Measurements from ENCODE around the gene EFNA5.

The EFNA5 gene

DNA sequence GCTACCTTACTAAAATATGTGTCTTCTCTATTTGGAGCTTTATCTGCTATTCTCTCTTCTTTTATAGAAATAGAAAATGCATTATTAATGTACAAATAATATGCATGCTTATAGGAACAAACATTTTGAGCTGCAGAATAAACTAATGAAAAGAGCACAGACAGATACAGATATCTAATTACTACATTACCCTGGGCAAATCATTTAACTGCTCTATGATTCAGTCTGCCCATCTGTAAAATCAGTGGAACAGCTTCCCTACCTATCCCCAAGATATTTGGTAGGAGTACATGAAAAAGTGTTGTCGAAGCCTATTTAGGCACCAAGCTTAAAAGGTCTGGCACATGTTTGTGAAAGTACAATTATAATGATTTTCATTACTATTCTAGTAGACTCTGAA, 166.3 kb downstream of the EFNA5 start:
- TF ChIP-seq GATA2 (IDR thresholded peaks at IDR 0.05; ENCODE audit: low read depth, low read length) (no peak), GATA3 (IDR thresholded peaks at IDR 0.05; ENCODE audit: low read depth, low read length) (no peak)

DNA sequence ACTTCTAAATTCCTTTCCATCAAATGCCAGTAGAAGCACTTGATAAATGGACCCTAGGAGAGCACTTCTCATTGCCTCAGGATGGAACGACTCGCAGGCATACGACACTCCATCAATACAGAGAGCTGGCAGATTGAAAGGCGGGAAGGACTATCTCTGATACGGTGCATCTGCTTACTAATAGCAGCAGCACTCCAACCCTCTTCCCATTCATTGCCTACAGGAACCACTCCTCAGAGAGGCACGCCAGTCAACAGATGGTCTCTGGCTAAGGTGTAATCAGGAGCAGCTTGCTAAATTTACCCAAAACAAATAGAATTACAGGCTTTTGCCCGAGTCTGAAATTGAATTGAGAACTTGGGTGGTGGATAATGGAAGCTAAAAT, 168.1 kb downstream of the EFNA5 start:
- no peak for TF ChIP-seq GATA2 (IDR thresholded peaks at IDR 0.05; ENCODE audit: low read depth, low read length)
- no peak for TF ChIP-seq GATA3 (IDR thresholded peaks at IDR 0.05; ENCODE audit: low read depth, low read length)

DNA sequence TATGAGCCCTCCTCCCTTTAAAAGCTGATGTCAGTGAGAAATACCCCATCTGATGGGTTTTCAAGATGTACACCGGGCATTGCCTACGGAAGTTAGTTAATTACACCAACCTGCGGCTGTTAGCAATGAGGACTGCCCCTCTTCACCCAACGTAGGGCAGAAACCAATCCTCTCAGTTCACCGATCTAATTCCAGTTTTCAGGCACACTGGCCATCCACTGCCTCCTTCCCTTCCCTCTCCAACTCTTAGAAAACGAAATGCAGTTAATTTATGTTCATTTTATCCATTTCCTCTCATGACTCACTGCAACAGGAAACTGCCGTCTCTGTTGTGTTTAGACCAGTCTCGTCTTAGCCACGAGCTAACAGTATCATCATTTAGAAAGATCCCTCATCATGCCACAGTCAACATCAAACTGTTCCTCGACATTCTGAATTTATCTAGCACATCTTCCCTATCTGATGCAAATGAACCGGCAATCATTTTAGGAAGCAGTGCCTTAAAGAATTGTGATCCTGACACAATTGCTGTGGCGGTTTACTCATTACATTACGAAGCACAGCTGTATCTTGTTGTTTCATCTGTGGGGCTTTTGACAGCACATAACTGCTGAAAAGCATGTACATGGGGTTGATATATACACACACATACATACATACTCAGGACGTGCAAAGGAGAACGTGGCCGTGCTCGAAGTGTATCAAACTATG, 168.6 kb downstream of the EFNA5 start:
- TF ChIP-seq GATA2 (IDR thresholded peaks at IDR 0.05; ENCODE audit: low read depth, low read length) (peak; percentile 69), GATA3 (IDR thresholded peaks at IDR 0.05; ENCODE audit: low read depth, low read length) (peak; percentile 86)

DNA sequence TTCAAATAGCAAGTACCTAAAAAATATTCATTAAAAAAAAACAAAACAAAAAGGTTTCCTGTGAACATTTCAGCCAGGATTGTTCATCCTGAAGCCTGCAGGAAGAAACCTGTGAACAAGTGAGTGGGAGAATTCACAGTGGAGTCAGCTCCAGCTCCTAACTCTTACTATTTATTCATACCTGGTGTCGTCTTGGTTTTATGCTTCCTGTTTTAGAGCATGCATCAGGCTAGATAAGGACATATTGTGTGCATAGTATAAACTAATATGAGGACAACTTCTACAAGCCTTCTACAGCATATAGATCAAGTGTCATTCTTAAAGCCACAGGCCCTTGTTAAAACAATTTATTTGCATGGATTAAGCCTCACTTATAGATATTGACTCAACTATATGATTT, 169.9 kb downstream of the EFNA5 start:
- TF ChIP-seq GATA2 (IDR thresholded peaks at IDR 0.05; ENCODE audit: low read depth, low read length) (no peak), GATA3 (IDR thresholded peaks at IDR 0.05; ENCODE audit: low read depth, low read length) (no peak)

DNA sequence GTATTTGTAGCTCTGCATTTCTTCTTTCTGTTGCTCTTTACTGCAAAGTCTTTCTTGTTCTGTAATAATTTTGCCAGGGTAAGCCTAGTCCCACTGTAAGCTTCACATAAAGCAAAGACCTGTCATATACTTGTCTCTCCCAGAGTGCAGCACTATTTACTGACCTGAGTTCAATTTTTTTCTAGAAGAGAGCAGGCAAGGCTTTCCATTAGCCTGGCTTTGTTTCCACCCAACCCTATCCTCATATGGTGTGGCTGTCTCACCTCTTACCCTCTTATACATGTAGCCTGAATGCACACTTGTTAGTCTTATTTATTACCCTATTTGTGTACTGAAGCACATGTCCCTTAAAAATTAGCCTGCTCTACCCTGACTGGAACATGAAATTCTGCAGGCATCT, 170.4 kb downstream of the EFNA5 start:
- TF ChIP-seq GATA2 (IDR thresholded peaks at IDR 0.05; ENCODE audit: low read depth, low read length) (no peak), GATA3 (IDR thresholded peaks at IDR 0.05; ENCODE audit: low read depth, low read length) (no peak)

DNA sequence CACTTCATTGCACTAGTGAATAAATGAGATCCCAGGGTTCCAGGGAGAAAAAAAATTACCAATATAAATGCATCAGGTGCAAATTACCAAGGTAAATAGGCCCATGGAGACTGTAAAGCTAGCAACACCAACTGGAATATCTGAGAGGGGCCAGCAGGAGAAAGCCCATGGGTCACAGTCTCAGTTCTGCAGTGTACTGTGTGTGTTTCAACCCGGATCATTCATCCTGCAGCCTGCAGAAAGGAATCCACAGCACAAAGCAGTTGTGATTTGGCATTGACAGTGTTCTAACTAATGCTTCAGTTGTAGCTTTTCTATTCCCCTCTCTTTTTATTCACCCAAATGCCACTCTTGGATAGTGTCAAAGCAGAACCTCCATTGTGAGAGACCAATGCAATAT, 171.0 kb downstream of the EFNA5 start:
- TF ChIP-seq GATA2 (IDR thresholded peaks at IDR 0.05; ENCODE audit: low read depth, low read length) (no peak), GATA3 (IDR thresholded peaks at IDR 0.05; ENCODE audit: low read depth, low read length) (no peak)

DNA sequence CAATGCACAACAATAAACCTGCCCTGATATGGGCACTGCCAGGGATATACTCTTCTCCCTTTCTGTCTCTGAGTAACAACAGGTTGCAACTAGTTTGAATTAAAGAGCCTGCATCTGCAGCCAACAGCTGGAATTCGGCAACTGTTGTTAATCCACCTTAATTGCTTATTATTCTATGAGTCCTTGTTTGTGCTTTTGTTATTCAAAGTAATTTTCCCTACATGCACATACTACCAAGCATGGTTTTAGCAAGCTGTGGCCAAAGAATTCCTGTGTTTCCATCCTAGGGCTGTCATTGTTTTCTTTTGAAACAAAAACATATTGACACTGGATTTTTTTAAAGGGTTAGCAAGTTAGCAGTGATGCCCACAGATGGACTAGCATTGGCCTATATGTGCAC, 171.5 kb downstream of the EFNA5 start:
- no peak for TF ChIP-seq GATA2 (IDR thresholded peaks at IDR 0.05; ENCODE audit: low read depth, low read length)
- no peak for TF ChIP-seq GATA3 (IDR thresholded peaks at IDR 0.05; ENCODE audit: low read depth, low read length)

DNA sequence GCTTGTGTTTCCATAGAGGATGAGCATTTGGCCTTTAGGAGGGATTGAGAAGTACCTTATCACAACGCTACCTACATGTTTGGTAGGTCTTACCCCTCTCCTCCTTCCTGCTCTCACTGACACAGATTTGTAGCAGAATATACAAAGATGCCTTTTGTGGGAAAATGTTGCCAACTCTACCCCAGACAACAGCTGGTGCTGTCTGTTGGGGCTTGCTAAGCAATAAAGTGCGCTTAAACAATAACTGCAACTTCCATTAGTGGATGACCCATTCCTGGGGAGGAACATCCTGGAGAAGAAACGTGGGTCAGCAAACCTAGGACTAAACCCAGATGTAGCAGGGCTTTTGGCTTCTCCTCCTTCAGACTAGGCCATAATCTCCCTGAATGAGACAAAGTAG, 174.3 kb downstream of the EFNA5 start:
- no peak for TF ChIP-seq GATA2 (IDR thresholded peaks at IDR 0.05; ENCODE audit: low read depth, low read length)
- TF ChIP-seq GATA3 (IDR thresholded peaks at IDR 0.05; ENCODE audit: low read depth, low read length), result no peak

DNA sequence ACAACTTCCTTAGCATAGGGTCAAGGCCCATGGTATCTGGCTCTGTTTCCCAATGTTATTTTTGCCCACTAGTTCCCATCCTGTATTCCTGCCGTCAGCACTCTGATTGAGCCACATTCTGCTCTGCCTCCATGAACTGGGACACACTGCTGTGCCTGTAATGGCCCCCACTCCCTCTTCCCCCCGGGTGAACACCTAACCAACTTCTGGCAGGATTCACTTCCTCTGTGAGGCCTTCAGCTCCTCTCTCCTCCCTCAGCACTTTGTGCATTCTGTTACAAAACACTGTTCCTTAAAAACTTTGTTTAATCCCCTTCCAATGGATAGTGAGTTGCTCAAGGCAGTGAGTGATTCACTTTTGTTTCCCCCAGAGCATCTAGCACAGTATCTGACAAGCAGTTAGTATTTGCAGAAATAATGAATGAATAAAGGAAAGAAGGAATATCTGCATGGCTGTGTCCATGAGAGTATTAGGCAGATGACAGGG, 183.6 kb downstream of the EFNA5 start:
- no peak for TF ChIP-seq GATA2 (IDR thresholded peaks at IDR 0.05; ENCODE audit: low read depth, low read length)
- TF ChIP-seq GATA3 (IDR thresholded peaks at IDR 0.05; ENCODE audit: low read depth, low read length), result no peak

DNA sequence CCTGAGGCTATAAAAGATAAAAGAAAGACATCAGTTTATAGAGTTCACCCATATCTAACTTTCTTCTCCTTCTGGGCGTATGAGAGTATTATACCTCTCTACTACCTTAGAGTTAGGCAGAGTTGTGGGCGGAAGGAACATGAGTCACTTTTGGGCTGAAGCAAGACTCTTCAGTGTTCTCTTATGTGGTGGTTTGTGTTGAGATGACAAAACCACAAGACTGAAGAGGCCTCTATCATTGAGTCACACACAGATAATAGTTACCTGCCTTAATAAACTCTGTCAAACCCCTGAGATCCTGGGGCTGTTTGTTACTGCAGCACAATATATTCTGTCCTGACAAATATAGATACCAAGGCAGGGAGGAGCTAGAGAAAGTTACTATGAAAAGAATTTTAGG, 184.2 kb downstream of the EFNA5 start:
- TF ChIP-seq GATA2 (IDR thresholded peaks at IDR 0.05; ENCODE audit: low read depth, low read length) (no peak), GATA3 (IDR thresholded peaks at IDR 0.05; ENCODE audit: low read depth, low read length) (no peak)

DNA sequence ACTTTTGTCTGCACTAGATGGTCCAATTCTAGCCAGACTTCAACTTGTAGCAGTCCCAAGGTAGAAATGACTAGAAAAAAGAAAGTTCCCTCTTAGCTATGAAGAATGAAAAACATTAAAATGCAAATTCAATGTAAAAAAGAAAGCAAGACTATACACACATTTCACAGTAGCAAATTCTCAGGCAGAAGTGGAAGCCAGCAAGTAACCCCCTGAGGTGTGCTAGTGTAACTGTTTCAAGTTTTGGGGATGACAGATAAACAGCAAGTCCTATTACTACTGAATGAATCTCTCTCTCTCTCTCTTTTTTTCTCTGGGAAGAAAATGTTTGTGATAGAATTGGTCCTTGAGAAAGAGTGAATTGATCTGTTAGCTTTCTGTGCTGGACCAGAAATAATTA, 185.6 kb downstream of the EFNA5 start:
- TF ChIP-seq GATA2 (IDR thresholded peaks at IDR 0.05; ENCODE audit: low read depth, low read length), result no peak
- no peak for TF ChIP-seq GATA3 (IDR thresholded peaks at IDR 0.05; ENCODE audit: low read depth, low read length)

DNA sequence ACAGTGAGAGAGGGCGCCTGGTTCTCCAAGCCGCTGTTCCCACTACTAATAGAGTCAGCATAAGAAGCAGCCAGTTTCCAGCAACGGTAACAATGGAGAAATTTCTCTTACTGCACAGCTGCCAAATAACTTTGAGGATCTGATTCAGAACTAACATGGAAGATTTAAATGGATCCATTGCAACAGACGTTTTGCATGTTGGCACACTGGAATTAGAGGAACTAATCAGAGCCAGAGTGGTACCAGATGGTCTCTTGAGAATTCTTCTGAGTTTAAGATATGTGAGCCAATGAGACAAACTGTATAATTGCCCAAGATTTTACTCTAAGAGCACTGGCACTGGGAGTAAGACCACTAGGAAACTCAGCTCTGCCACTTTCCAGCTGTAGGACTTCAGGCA, 186.5 kb downstream of the EFNA5 start:
- TF ChIP-seq GATA2 (IDR thresholded peaks at IDR 0.05; ENCODE audit: low read depth, low read length) (no peak), GATA3 (IDR thresholded peaks at IDR 0.05; ENCODE audit: low read depth, low read length) (no peak)

DNA sequence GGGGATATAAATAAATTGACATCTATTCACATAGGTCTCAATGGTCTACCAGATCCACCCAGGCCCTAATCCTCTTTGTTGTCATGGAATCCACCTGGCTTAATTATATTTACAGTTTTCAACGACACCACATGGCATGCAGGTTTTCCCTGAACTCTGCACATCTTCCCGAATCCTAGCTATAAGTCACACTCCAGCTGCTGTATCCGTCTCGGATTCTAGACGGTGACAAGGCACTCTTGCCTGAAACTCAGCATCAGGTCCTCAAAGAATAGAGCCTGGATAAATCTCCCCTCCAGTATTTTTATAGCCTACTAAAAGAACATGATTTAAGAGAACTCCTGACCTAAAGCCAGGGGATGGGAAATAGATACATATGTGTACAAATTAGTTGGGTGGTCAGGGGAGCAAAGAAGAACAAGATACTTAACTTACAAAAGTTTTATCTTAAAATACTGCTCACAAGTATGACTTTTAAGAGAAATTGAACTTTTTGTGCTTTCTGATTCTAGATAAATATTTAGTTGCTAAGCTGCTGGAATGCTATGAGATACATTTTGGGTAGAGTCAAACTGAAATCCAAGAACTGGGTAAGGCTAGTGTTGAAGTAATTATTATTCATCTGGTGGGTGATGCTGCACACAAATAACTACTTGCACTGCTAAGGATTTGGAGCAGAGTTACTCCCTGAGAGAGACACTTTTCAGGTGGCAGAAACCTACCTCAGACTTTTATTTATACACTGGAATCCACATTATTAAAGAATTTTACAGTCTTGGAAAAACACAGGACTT, 187.3 kb downstream of the EFNA5 start:
- no peak for TF ChIP-seq GATA3 (IDR thresholded peaks at IDR 0.05; ENCODE audit: low read depth, low read length)
- TF ChIP-seq GATA2 (IDR thresholded peaks at IDR 0.05; ENCODE audit: low read depth, low read length), result no peak

DNA sequence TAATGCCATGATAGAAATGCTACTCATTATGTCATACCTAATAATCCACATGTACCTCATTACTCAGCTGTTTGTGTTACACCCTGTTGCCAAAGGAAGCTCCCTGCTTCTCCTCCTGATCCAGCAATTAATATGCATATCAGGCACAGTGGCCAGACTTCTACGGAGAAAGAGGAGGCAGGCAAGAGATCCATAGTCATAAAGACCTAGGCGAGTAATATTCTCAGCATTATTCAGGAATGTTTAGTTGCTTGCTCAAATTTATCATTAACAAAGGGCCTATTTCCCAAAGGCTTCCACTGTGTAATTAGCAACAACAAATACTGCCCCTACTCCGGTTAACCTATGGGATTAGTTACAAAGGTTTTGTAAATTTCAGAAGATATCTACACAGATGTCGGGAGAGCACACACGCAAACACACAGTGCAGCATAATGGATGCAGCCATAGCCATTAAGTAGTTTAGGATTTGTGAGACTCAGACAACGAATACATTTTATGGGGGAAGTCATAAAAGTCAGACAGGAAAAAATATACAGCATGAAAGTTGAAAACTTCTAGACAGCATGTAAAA, 192.6 kb downstream of the EFNA5 start:
- TF ChIP-seq GATA3 (IDR thresholded peaks at IDR 0.05; ENCODE audit: low read depth, low read length), result no peak
- no peak for TF ChIP-seq GATA2 (IDR thresholded peaks at IDR 0.05; ENCODE audit: low read depth, low read length)

DNA sequence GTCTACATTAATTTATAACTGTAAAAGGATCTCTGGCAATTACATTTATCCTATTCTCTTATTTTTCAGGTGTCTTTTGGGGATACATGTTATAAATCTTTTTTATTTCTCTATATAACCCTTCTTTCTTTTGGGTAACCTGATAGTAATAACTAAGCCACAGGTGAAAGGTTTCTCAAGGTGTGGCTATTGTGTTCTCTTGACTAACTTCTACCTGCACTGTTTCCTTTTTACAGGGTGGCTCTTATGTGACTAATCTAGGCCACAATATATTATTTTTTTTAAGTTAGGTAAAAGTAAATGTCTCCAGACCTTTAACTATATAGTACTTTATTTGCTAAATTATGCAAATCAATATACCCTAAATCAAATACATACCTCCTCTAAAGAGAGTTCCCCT, 193.2 kb downstream of the EFNA5 start:
- TF ChIP-seq GATA2 (IDR thresholded peaks at IDR 0.05; ENCODE audit: low read depth, low read length), result no peak
- TF ChIP-seq GATA3 (IDR thresholded peaks at IDR 0.05; ENCODE audit: low read depth, low read length), result no peak

Data from SH-SY5Y (cell line).